Measurements from ENCODE around the gene DMAC2L.

DNA sequence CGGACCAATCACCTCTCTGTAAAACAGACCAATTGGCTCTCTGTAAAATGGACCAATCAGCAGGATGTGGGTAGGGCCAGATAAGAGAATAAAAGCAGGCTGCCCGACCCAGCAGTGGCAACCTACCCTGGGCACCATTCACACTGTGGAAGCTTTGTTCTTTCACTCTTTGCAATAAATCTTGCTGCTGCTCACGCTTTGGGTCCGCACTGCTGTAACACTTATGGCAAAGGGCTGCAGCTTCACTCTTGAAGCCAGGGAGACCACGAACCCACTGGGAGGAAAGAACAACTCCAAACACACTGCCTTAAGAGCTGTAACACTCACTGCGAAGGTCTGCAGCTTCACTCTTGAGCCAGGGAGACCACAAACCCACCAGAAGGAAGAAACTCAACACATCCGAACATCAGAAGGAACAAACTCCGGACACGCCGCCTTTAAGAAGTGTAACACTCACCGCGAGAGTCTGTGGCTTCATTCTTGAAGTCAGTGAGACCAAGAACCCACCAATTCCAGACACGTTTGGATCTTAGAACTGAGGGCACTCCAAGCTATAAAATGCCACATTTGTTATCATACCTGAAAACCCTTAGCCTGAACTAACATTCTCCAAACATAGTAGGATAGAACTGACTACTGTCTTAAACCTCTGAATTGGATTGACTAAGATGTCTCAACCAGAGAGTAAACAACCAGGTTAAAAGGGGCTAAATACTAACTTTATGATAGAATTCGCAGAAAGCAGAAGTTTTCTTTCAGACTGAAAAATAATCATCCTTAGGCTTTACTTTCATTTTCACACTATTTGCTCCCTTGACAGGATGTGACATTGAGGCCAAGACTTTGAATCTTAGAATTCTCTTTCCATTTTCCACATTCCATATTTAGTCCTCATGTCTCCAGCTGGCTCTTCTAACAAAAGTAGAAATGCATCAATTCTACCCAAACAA, 50.9 kb downstream of the DMAC2L start:
- TF ChIP-seq CTCF (IDR thresholded peaks at IDR 0.05; ENCODE audit: poor library complexity, severe bottlenecking), result no peak
- TF ChIP-seq, protein P1, sequence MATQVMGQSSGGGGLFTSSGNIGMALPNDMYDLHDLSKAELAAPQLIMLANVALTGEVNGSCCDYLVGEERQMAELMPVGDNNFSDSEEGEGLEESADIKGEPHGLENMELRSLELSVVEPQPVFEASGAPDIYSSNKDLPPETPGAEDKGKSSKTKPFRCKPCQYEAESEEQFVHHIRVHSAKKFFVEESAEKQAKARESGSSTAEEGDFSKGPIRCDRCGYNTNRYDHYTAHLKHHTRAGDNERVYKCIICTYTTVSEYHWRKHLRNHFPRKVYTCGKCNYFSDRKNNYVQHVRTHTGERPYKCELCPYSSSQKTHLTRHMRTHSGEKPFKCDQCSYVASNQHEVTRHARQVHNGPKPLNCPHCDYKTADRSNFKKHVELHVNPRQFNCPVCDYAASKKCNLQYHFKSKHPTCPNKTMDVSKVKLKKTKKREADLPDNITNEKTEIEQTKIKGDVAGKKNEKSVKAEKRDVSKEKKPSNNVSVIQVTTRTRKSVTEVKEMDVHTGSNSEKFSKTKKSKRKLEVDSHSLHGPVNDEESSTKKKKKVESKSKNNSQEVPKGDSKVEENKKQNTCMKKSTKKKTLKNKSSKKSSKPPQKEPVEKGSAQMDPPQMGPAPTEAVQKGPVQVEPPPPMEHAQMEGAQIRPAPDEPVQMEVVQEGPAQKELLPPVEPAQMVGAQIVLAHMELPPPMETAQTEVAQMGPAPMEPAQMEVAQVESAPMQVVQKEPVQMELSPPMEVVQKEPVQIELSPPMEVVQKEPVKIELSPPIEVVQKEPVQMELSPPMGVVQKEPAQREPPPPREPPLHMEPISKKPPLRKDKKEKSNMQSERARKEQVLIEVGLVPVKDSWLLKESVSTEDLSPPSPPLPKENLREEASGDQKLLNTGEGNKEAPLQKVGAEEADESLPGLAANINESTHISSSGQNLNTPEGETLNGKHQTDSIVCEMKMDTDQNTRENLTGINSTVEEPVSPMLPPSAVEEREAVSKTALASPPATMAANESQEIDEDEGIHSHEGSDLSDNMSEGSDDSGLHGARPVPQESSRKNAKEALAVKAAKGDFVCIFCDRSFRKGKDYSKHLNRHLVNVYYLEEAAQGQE (IDR thresholded peaks at IDR 0.05; ENCODE audit: borderline replicate concordance), result no peak
- TF ChIP-seq EZH2 (IDR thresholded peaks at IDR 0.05; ENCODE audit: borderline replicate concordance, insufficient read depth, low read length, poor library complexity, severe bottlenecking), result no peak
- TF ChIP-seq MXI1 (conservative IDR thresholded peaks at IDR 0.05; ENCODE audit: poor library complexity, severe bottlenecking), result no peak
- no peak for TF ChIP-seq TAF1 (IDR thresholded peaks at IDR 0.05; ENCODE audit: low read depth)
- TF ChIP-seq POLR2AphosphoS5 (IDR thresholded peaks at IDR 0.05), result no peak
- no peak for TF ChIP-seq EP300 (conservative IDR thresholded peaks at IDR 0.05; ENCODE audit: poor library complexity, severe bottlenecking)
